HG03354 (cell line): Measurements from ENCODE around the gene DNAH7.

ENCODE experiments used
- ATAC-seq: cut with Tn5 transposase; IDR thresholded peaks from one replicate; pipeline ENCODE4 v1.9.1; 2021; ENCODE audit warnings: mild to moderate bottlenecking; ENCODE audit not compliant: unreplicated experiment, poor library complexity, severe bottlenecking

Gene DNAH7

DNA sequence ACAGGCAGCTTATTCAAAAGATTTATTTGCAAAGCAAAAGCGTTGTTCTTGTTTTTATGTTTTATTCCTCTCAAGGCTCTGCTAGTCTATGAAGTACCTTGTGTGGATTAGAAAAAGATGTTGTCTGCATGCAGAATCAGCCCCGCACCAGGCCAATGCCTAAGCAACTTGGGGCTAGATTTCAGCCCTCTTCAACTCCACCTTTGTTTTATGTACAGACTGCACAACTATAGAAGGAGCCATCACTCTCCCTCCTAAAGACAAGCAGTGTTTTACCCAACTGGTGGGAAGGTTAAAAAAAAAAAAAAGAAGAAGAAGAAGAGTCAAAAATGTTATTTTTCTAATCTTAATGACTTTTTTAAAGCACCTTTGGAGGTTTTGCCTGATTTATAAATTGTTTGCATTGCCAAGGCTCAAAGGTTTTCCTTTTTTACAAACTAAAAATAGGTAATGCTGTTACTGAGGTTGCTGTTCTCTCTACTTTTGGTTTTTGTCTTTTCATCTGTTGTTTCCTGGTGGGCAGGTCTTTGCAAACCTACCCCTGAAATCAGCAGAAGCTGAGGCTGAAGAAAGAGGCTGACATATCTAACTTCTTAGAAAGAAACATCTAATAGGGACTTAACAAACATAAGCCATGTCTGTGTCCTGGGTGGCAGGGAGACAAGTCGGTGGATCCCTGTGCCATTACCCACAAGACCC lies 247.6 kb downstream of the DNAH7 start:
- no peak for ATAC-seq

DNA sequence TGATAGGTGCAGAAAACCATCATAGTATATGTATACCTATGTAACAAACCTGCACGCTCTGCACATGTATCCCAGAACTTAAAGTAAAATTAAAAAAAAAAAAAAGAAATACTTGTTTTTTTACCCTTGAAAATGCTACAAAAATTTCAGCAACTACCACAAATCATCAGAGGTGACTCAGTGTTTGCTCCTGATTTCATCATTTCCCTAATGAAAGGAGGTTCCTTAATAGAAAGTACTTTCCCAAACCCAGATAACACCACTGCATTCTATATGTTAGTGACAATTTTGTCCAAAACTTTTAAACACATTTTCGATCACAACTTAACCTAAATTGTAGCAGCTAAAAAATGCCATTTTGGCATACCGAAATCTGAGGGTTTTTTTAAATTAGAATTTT lies 248.3 kb downstream of the DNAH7 start:
- no peak for ATAC-seq

DNA sequence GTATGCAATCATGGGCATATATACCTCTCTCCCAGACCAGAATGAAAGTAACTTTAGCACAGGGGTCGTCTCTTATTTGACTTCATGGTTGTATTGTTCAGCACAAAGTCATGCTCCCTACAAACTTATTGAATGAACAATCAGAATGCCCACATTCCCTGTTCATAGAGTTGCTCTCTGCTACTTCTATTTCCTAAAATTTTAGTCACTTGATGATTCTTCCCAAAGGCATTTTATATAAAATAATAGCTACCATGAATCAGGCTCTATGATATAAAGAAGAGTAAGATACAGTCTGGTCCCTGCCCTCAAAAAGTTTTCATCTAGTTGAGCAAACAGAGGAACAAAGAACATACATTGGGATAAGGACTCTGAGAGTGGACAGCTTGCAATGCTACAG lies 249.4 kb downstream of the DNAH7 start:
- no peak for ATAC-seq

DNA sequence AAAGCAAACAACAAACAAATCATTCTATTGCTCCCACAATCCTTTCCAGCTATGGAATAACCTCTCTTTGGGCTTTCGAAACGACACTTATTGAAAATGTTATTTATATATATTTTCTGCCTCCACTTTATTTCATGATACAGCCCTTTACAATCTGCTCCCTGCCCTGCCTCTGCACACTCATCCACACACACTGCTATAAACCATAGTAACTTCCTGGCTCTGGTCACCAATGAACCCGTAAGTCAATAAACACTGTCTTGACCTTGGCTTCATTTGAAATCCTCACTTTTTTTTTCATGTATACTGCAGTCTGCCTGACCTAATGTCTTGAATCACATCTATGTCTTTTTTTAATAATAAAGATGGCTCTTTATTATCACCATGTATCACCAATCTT lies 250.1 kb downstream of the DNAH7 start:
- no peak for ATAC-seq

DNA sequence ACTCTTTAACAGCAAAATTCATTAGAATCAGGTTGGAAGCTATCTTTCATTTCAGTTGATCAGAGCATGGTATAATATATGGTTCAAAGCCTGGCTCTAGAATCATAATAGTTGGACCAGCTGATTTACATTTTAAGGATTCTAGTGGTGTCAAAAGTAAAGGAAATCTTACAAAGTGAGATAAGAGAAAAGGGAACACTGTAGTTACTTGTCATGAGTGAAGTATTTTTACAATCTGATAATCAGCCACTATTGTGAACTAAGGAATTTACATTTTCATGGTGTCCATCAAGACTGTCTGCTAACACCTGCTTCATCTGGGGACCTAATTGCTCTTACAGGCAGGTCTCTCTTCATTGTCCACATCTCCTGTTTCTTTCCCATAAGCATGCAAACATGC lies 250.5 kb downstream of the DNAH7 start:
- no peak for ATAC-seq

DNA sequence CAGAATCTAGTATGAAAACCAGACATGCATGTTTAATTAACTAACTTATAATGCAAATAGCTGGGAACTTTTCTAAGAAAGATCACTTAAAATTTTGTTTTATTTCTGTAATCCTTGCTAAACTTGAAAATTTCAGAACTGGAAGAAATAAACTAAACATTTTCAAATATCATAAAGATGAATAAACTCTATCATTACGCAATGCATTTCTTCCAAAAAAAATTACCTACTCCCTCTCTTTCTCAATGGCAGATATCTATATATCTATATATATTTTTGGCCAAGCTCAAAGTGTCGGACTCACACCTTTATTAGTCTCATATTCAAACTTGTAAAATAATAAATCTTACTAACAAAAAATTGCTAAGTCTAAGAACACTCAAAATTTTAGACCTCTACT lies 253.6 kb downstream of the DNAH7 start:
- ATAC-seq: no peak

DNA sequence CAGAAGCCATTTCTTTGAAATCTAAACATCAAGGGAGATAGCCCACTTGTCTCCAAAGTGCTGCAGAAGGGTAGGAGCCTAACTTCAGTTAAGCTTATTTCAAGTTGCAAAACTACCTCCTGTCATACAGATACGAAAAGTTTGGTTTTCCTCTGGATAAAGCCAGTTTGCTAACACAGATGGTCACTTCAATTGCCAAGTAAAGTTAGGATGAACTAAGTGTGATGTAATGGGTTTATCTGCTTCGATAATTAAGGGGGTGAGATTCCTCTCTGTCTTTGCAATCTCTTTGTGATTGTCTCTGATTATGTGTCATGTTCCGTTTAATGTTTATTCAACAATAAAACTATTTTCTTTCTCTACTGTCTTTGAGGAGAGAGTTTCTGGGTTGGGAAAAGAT lies 255.2 kb downstream of the DNAH7 start:
- no peak for ATAC-seq

DNA sequence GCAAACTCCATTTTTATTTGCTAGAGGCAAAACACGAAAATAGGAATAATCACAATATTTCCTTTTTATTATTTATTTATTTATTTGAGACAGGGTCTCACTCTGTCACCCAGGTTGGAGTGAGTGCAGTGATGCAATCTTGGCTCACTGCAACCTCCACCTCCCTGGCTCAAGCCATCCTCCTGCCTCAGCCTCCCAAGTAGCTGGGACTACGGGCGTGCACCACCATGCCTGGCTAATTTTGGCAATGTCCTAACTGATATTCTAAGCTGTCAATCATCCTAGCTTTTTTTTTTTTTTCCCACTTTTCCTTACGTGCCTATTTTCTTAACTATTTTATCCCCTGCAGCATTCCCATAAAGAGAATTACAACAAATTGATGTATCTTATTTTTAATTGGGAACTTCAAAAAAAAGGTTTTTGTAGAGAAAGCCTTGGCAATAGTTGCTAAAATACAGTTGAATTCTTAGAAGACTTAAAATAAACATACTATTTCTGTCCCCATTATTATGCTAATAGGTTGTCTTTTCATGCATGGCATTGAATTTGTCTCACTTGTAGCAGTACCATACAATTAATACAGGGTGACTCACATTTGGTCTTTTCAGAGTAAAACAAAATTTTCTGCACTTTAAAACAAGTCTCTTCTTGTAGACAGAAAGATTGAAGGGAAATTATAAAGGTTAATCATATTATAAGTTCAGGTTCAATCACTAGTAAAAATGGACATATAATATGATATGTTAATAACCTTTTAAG lies 258.1 kb downstream of the DNAH7 start:
- no peak for ATAC-seq

DNA sequence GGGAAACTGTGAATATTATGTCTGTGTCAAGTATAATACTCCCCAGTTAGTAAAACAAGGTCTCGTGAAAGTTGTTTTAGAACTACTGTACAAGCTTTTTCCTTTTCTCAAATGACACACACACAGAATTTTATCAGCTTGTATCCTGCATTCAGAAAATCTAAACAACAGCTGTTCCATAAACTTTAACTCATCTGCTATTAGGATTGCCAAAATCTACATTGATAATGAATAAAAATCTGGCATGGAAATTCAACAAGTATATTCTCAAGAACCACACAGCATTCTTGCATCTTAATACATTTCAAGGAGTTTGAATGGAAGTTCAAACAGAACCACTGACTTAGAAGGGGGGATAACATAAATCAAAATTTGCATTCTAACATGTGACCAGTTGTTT lies 260.4 kb downstream of the DNAH7 start:
- ATAC-seq: no peak

DNA sequence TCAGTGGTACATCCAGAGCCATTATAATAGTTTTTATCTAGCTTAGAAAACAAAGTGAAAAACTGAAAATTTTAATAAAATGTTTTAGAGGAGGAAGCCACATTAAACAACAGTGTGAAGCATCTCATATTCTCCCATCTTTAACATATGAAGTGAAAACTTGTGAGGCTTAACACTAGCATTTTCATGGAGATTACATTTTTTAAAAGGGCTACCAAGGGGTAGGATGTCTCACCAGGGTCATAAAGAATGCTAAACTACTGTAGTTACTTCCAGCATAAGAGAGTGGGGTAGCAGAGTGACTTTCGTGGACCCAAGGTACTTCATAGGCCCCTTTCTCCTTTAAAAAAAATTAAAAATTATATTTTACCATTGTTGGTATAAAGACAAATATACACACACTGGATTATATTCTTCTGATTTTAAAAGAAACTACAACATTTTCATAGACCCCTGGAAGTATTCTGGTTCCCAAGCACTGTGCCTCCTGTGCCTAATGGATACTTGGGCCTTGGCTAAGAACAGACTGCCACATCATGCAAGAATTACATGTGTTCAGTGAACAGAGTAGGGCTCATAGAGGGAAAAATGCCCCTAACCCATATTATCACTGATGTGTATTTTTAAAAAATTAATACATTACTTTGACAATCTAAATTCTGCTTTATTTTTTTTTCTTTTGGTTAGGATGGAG lies 263.2 kb downstream of the DNAH7 start:
- ATAC-seq: no peak

DNA sequence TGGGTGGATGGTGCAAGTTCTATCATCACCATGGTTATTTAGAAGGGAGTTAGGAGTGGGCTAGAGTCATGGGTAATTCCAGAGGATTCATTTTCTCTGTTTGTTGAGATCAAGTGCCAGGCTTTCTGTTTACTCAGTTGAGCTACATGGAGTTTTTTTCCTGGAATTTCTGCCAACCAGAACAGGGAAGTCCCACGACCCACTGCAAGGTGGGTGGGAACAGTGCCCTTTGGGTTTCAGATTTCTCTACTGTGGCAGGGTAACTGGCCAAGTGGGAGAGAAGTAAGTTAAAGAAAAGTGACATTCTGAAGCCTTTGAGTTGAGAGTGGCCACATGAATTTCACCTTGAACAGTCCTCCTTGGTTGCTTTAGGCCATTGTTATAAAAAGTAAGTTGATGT lies 272.8 kb downstream of the DNAH7 start:
- ATAC-seq: no peak

DNA sequence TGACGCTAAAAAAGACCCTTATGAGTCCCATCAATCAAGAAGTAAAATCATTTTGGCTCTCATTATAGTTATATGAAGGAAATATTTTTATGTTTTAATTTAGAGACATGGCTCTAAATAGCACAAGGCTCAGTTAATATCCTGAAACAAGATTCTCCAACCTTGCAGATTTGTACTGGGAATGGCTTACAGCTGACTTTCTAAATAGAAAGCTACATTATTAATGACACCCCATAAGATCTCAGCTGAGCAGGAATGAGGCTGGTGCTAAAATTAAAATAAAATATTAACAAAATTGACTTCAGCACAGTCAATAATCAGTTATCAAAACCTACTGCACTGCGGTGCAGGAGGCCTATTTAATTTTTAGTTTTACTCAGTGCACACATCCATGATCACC lies 274.8 kb downstream of the DNAH7 start:
- ATAC-seq: no peak

DNA sequence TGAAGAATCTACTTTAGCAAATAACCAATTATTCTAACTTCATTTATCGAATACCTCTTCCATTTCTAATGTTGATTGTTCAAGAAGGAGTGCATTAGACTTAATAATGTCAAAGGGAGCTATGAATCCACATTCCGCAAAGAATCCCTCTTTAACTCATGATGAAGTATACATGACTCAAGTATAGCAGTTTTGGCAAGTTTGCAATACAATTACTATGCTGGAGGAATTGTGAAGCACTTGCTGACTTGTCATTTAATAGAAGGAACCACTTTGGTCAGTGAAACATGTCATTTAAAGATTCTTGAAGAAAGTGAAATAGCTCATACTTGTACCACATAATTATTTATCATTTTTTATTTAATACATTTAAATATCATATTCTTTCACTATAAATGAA lies 286.5 kb downstream of the DNAH7 start:
- ATAC-seq: no peak

DNA sequence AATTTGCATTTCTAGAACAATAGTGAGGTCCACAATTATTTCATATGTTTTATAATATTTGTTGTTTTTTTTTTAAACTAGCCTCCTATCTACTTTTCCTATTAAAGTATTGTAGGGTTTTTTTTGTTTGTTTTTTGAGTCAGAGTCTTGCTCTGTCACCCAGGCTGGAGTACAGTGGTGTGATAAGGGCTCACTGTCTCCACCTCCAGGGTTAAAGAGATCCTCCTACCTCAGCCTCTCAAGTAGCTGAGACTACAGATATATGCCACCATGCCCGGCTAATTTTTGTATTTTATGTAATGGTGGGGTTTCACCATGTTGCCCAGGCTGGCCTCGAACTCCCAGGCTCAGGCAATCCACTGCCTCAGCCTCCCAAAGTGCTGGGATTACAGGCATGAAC lies 289.1 kb downstream of the DNAH7 start:
- ATAC-seq: no peak

DNA sequence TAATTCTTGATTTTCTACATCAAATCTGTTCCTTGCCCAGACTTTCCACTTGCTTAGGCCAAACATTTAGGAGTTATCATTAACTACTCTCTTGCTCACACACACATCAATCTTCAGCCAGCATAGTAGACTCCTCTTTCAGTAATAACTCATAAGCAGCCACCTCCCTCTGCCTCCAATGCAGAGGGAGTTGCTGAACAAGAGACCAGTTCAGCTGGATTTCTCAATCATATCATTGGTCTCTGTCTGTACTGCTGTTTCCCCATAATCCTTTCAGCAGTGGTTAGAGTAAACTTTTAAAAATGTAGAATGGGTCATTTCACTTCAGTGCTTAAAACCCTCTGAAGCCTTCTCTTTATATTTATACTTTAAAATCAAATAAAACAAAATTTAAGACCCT lies 298.7 kb downstream of the DNAH7 start:
- ATAC-seq: no peak

DNA sequence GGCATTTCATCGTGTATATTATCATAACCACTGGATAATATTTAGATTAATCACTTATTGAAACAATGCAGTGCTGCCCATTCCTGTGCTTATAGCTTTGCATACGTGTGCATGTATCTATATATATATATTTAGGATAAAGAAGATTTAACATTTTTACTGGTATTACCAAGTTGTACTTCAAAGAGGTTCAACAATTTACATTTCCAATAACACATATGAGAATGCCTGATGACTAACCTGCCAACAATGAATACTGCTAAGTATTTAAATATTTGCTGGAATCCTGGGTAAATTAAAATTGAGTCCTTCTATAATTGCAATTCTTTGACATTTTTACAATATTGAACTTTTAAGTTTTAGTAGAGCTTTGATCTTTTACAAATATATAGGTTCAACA lies 300.2 kb downstream of the DNAH7 start:
- no peak for ATAC-seq

DNA sequence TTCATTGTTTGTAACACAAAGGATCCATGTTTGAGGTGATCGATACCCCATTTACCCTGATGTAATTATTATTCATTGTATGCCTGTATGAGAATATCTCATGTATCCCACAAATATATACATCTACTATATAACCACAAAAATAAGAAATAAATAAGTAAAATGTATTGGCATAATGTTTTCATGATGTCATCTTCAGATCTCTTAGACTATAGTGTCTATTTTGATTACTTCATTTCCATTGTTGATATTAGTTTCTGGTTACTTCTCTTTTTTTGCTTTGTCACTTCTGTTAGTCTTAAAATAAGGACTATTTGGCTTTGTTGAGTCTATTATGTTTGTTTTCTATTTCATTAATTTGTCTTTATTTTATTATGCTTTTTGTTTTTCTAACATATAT lies 301.9 kb downstream of the DNAH7 start:
- ATAC-seq: no peak

DNA sequence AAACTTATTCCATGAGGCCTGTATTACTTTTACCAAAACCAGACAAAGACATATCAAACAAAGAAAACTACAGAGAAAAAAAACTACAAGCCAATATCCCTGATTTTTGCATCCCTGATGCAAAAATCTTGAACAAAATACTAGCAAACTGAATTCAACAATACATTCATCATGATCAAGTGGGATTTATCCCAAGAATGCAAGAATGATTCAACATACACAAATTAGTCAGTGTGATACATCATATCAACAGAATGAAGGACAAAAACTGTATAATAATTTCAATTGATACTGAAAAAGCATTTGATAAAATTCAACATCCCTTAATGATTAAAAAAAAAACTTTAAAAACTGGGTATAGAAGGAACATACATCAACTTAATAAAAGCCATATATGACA lies 304.8 kb downstream of the DNAH7 start:
- no peak for ATAC-seq

DNA sequence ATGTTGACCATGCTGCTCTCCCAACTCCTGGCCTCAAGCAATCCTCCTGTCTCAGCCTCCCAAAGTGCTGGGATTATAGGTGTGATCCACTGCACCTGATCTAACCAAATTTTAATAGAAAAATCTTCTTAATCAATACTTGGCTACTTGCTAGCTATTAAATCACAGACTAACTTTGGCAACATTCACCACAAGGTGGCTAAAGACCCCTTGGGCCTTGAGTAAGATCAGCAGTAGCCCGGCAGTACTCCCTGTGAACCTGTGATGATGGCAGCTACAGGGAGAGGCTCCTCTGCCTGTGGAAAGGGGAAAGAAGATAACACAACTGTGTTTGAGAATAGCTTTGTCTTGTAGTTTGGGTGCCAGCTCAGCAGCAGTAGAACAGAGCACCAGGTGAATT lies 308.8 kb downstream of the DNAH7 start:
- ATAC-seq: no peak

DNA sequence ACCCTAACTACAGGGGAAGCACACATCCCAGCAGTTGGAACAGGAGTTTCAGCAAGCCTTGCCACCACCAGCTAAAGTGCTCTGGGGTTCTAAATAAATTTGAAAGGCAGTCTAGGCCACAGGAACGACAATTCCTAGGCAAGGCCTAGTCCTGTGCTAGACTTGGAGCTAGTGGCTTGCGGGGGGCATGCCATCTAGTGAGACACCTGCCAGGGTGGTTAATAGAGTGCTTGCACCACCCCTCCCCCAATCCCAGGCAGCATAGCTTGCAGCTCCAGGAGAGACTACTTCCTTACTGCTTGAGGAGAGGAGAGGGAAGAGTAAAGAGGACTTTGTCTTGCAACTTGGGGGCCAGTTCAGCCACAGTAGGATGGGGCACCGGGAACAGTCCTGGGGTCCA lies 309.8 kb downstream of the DNAH7 start:
- ATAC-seq: no peak
